ENCODE data around the gene LRRC70. TPM values are rescaled to one million over a fixed set of nuclear protein-coding genes. Genes with fewer than 3 reads are reported as not detected.

The LRRC70 gene
- total RNA-seq, 6 experiments from 2014 or later, result 0.13 to 0.50 (median 0.28) TPM

DNA sequence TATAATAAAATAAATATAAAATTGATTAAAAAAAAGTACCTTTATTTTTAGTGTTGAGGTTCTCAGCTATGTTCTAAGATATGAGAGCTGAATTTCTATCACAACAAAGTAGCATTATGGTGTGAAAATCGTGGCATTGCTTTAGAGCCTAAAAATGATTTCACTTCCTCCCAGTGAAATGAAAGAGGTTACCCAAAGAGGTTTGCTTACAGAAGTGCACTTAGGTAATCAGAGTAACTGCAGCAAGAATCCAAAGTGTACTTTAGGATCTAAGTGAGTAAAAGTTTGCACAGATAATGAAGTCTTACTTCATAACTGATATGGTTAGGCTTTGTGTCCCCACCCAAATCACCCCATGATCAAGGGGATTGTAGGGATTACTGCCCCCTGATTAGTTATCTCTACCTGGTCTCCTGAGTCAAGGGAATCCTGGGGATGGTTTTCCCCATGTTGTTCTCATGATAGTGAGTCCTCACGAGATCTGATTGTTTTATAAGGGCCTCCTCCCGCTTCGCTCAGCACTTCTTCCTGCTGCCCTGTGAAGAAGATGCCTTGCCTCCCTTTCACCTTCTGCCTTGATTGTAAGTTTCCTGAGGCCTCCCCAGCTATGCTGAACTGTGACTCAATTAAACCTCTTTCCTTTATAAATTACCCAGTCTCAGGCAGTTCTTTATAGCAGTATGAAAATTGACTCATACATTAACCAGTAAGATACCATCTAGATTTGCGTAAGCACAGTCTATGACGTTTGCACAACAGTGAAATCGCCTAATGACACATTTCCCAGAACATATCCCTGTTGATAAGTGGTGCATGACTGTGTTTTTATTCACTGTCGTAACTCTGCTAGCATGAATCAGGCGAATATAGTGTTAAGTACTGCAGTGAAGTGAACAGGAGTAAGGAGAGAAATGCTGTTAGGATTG, 40.3 kb upstream of the LRRC70 start:
- Mint-ChIP-seq H3K9me3 (peaks cover 6% of the 10 kb centered on the region), H3K36me3 (ENCODE audit: low read depth) (peaks cover 16% of the 10 kb centered on the region), H3K4me3 (peak overlapping the region; percentile 35; the same call in 1 of the 2 replicates), H3K27me3 (ENCODE audit: insufficient read depth) (no peaks in the 10 kb centered on the region; the same call in 1 of the 2 replicates), H3K27ac (peak overlapping the region; percentile 88), H3K4me1 (ENCODE audit: low read depth) (peaks cover 13% of the 10 kb centered on the region)
- DNase-seq, result peak; percentile 90
- TF ChIP-seq, protein P1, sequence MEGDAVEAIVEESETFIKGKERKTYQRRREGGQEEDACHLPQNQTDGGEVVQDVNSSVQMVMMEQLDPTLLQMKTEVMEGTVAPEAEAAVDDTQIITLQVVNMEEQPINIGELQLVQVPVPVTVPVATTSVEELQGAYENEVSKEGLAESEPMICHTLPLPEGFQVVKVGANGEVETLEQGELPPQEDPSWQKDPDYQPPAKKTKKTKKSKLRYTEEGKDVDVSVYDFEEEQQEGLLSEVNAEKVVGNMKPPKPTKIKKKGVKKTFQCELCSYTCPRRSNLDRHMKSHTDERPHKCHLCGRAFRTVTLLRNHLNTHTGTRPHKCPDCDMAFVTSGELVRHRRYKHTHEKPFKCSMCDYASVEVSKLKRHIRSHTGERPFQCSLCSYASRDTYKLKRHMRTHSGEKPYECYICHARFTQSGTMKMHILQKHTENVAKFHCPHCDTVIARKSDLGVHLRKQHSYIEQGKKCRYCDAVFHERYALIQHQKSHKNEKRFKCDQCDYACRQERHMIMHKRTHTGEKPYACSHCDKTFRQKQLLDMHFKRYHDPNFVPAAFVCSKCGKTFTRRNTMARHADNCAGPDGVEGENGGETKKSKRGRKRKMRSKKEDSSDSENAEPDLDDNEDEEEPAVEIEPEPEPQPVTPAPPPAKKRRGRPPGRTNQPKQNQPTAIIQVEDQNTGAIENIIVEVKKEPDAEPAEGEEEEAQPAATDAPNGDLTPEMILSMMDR (IDR thresholded peaks at IDR 0.05), result no peak

DNA sequence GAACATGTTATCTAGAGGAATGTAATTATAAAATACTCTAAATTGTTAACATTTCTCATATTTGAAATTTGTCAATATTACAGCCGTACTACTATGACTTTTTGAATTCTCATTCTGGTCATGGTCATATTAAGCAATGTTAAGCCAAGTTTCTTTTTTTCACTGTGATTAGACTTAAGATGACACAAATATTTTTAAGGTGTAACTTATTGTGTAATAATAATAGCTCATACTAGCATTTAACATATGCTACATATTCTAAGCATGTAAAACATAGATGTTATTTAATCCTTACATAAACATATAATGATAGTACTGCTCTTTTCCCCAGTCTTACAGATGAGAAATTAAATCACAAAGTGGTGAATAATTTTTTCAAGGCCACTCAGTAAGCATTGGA, 35.9 kb upstream of the LRRC70 start:
- DNase-seq, result no peak
- peaks cover 13% of the 10 kb centered on the region for H3K4me1 Mint-ChIP-seq (ENCODE audit: low read depth)
- H3K27ac Mint-ChIP-seq, result no peak overlapping the region
- H3K9me3 Mint-ChIP-seq, result peaks cover 6% of the 10 kb centered on the region
- no peaks in the 10 kb centered on the region; the same call in 1 of the 2 replicates for H3K27me3 Mint-ChIP-seq (ENCODE audit: insufficient read depth)
- no peak overlapping the region for H3K4me3 Mint-ChIP-seq
- TF ChIP-seq, protein P1 (IDR thresholded peaks at IDR 0.05), result no peak
- H3K36me3 Mint-ChIP-seq (ENCODE audit: low read depth), result peaks cover 39% of the 10 kb centered on the region

DNA sequence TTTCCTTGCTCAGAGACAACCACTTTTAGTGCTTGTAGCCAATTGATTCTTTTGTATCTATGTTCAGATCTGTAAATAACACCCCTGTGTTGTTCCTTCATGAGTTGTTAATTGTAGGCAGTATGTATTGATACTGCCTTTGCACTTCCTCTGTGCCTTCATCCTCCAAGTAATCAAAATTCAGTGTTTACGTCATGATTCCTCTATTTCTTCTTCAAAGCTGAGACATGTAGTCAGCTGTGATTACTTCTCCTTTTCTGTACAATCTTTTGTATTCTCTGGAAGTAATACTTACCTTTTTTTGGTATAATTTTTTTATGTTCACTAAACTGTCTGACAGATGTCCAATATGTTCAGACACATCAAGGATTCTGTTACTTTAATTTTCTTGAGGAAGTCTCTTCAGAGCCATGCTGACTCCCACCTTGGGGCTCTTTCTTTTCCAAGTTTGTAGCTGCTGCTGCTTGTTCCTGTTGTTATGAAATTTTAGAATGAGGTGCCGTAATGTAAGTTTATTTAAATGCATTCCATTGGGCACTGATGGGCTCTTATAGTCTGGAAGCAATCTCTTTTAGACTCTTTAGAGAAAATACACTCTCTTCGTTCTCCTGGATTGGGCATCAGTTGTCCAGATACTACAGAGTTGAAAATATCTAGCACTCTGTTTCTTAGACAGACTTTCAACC, 30.5 kb upstream of the LRRC70 start:
- no peaks in the 10 kb centered on the region for H3K27me3 Mint-ChIP-seq (ENCODE audit: insufficient read depth)
- TF ChIP-seq, protein P1 (IDR thresholded peaks at IDR 0.05), result no peak
- peaks cover 26% of the 10 kb centered on the region for H3K4me1 Mint-ChIP-seq (ENCODE audit: low read depth)
- no peak overlapping the region for H3K4me3 Mint-ChIP-seq
- peaks cover 25% of the 10 kb centered on the region for H3K36me3 Mint-ChIP-seq (ENCODE audit: low read depth)
- H3K27ac Mint-ChIP-seq, result peak overlapping the region; percentile 7; the same call in 1 of the 2 replicates
- H3K9me3 Mint-ChIP-seq, result no peaks in the 10 kb centered on the region
- DNase-seq, result no peak

DNA sequence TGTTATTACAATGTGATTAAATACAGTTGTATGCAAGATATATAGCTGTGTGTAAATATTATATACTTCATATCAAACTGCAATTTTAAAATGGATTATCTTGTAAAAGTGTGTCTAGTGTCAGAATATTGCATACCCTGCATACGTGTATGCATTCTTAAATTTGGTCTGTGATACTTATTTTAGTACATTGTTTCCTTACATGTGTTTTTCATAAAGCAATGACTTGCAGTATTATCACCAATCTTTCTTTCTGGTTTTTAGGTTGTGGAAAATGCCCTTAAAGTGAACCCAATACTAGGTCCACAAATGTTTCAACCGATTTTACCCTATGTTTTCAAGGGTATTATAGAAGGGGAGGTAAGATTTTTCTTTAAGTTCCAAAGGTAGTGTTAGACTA, 28.5 kb upstream of the LRRC70 start:
- Mint-ChIP-seq H3K9me3 (no peaks in the 10 kb centered on the region), H3K4me1 (ENCODE audit: low read depth) (peaks cover 32% of the 10 kb centered on the region), H3K4me3 (no peak overlapping the region), H3K27me3 (ENCODE audit: insufficient read depth) (no peaks in the 10 kb centered on the region), H3K36me3 (ENCODE audit: low read depth) (peaks cover 13% of the 10 kb centered on the region; the same call in 1 of the 2 replicates), H3K27ac (no peak overlapping the region)
- DNase-seq, result no peak
- TF ChIP-seq, protein P1 (IDR thresholded peaks at IDR 0.05), result no peak

DNA sequence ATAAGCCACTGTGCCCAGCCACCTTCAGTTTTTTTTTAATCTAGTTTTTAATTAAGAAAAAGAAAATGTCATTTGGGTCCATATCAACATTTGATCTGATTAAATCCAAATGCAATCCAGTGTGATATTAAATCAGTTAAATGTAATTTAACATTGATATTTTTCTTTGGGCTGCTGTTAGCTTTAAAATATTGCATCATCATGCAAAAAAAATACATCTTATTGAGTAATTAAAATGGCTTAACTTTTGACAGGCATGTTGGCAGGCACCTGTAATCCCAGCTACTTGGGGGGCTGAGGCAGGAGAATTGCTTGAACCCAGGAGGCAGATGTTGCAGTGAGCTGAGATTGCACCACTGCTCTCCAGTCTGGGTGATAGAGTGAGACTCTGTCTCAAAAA, 22.7 kb upstream of the LRRC70 start:
- H3K27ac Mint-ChIP-seq, result no peak overlapping the region
- peaks cover 17% of the 10 kb centered on the region for H3K36me3 Mint-ChIP-seq (ENCODE audit: low read depth)
- no peak overlapping the region for H3K4me3 Mint-ChIP-seq
- H3K27me3 Mint-ChIP-seq (ENCODE audit: insufficient read depth), result no peaks in the 10 kb centered on the region
- no peaks in the 10 kb centered on the region for H3K9me3 Mint-ChIP-seq
- no peak for DNase-seq
- TF ChIP-seq, protein P1 (IDR thresholded peaks at IDR 0.05), result no peak
- H3K4me1 Mint-ChIP-seq (ENCODE audit: low read depth), result peaks cover 14% of the 10 kb centered on the region; the same call in 1 of the 2 replicates
